GM19238 (cell line): ENCODE data around the gene MPC1L.

Source experiments
- DNase-seq: peaks from one replicate; pipeline ENCODE4 v3.0.0; 2011; ENCODE audit warnings: low spot score; ENCODE audit not compliant: insufficient read length

The MPC1L gene

GRCh38 chrX:40628506-40628905 lies 5.3 kb downstream of the MPC1L start:
- DNase-seq: no peak

DNA sequence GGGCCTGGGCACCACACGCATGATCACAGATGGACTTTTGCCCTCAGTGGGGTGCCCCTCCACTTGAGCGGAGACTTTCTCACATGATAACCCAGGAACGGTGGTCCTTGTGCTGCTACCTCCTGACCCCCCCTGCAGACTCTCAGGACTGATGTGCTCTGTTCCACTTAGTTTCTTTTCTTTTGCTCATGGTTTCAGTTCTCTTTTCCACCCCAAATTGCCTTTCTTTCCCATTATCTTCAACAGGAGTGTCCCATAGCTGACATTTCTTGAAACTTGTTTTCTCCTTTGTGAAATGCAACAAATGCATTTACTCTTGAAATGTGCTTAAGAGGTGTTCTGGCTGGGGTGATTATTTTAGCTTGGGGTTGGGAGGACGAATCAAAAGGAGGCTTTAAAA lies 9.0 kb downstream of the MPC1L start:
- no peak for DNase-seq

DNA sequence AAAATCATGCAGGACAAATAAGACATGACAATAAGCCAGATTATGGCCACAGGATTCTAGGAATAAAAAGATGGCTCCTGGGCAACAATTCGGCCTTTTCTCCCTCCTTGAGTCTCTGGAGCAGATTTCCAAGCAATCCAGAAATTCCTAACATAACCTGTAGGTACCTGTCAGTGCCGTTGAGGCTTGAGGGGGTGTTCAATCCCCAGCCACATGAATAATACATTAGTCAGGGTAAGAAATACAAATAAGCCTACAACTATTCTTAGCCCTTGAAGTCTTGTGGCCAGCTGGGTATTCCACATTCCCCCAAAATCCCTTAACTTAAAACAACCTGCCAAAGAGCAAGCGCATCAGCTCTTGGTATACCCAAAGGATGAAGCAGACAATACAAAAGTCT lies 14.5 kb downstream of the MPC1L start:
- DNase-seq: no peak

GRCh38 chrX:40644176-40644575 lies 20.9 kb downstream of the MPC1L start:
- DNase-seq: no peak

GRCh38 chrX:40644821-40645358 lies 21.7 kb downstream of the MPC1L start:
- peak; percentile 43 for DNase-seq

DNA sequence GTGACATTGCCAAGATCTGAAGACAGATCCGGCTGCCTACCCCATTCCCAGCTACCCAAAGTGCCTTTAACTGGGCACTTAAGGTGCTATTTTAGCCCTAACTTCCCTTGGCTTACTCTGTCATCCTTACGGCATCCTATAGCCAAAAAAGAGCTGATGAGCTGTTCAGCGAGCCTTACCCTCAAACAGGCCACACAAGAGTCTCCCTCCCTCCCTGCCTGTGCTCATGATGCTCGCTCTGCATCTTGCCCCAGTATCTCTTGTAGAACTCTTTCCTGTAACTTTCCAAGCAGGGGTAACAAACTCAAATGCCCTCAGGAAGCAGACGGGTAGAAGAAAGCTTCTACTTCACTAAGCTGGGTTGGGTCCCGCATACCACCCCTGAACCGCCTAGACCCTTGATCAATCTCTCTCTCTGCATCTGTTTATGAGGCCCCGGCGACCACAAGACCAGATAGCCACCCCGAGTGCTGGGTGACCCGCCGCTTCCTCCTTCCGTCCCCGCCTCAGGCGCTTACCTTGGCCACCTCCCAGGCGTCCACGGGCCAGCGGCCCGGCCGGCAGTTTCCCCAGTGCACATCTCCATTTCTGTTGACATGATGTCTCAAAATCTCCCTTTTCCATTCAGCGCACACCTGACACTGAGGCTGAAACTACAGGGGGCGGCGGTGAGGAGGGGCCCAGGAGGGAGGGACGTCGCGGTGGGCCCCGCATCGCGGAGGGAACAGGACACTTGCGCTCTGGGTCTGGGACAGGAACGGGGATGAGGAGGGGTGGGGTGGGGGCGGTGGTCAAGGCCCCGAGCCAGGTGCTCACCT lies 23.5 kb downstream of the MPC1L start:
- peak; percentile 35 for DNase-seq

DNA sequence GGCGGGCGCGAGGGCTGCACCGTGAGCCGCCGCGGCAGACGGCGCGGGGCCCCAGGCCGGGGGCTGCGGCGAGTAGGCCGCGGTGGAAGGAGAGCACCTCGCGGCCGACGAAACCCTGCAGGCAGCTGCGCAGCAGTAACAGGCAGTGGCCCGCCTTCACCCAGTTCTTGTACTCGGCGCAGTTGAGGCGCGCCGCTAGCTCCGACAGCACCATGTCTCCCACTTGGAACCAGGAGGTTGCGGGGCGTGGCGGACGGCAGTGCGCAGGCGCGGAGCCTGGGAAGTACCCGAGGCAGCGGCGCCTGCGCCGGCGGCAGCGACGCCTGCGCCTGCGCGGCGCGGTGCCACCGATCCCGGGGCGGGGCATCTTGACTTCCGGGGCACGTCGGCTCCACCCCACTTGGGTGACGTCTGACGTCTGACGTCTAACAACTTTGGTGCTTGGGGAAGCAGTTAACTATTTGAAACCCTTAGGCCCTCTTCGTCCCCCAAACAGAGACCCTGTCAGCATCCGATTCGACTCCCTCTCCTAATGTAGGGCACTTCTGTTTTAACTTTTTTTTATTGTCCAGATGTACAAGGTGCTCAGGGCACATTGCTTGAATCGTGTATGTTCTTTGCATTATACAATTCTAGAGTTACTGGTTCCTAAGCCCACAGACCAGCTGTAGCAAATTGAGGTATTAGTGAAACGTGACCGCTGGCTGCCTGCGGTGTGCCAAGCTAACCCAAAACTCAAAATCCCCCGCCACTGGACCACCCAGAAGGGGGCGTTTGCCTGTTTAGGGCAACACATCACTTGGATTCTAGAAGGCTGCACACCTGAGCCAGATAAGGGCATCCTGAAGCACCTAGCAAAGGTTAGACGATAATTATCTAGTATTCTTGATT lies 24.3 kb downstream of the MPC1L start, which contains the start of gene CXorf38:
Gene CXorf38 (minus strand): TSS at position 255 of the 891 bp plus-strand sequence. CDS start 41 bp downstream, at position 214.
- DNase-seq: peak; percentile 81

- DNase-seq: no peak
Measured at GRCh38 chrX:40651620-40652223, 28.5 kb downstream of the MPC1L start.

GRCh38 chrX:40652664-40653063 lies 29.4 kb downstream of the MPC1L start:
- DNase-seq: no peak

DNA sequence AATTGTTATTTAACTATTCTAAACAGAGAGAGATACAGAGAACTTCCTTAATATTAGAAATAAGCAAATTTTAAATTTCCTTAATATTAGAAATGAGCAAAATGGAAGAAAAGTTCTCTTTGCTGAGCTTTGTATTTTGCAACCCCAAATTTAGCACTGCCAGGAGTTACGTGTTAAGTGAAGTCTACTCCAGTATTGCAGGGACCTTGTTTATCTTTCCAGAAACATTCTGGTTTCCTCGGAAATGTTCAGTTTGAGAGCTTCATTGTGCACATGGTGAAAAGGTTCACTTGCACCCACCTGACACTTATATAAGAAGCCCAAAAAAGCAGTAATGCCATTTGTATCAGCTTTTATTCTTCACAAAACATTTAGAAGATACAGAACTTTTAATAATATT lies 30.3 kb downstream of the MPC1L start:
- no peak for DNase-seq

DNA sequence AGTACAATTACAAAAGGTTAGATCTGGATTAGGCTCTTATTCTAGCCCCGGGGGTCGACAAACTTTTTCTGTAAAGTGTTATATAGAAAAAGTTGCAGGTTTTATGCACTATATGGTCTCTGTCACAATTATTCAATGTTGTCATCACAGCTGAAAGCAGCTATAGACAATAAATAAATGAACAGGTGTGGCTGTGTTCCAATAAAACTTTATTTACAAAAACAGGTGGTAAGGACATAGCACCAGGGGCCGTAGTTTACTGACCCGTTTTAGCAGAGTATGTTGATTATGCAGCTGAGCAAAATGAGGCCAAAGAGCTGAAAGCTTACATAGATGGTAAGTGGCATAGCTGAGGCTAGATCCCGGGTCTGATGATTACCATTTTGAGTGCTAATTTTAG lies 37.2 kb downstream of the MPC1L start:
- DNase-seq: no peak

DNA sequence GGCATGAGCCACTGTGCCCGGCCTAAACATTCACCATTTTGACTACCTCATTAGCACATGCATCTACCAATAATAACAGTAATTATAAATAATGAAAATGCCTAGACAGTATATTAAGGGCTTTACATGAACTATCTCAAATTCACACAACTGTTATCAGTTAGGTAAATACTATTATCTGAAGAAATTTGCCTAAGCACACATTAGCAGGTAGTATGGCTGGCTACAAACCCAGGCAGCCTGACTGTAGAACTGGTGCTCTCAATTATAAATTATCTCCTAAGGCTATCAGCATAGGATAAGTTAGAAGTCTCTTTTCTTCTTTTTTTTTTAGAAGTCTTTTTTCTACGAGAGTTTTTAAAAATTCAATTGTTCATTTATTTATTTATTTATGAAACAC lies 38.3 kb downstream of the MPC1L start:
- no peak for DNase-seq

GRCh38 chrX:40663078-40663740 lies 40.0 kb downstream of the MPC1L start:
- DNase-seq: no peak

GRCh38 chrX:40663880-40664630 lies 40.8 kb downstream of the MPC1L start:
- no peak for DNase-seq

DNA sequence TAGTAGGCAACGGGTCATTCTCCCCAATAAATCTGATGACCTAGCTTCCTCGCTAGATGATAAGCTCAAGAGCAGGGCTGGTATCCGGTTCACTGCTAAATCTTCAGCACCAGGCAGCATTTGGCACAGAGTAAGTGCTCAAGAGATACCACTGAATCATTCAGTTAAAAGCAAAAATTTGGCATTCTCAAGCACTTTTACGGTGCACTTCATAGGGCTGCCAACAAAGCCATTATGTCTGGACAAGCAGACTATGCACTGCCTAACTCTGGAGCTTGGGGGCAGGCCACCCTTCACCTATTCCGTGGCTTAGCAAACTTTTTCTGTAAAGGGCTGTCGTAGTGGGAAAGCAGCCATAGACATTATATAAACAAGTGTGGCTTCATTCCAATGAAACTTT lies 47.9 kb downstream of the MPC1L start:
- no peak for DNase-seq
